Measurements from ENCODE around the gene COPS8. TPM values are rescaled to one million over a fixed set of nuclear protein-coding genes. Genes with fewer than 3 reads are reported as not detected.

Gene COPS8
- total and polyA plus RNA-seq, 2 of the 4 experiments (the other 2 are of a cell fraction), result 47.0 to 64.9 TPM

DNA sequence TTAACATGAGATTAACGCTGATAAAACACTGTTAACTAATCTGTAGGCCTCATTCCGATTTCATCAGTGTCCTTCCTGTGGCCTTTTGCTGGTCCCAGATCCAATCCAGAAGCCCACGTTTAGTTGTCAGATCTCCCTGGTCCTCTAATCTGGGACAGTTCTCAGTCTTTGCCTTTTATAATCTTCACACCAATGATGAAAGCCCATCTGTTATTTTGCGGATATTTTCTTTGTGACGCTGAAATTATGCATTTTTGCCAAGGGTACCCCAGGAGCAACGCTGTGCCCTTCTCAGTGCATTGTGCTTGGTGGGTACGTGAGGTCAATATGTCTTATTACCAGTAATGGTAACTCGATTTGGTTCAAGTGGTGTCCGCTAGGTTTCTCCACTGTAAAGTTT, 51.1 kb downstream of the COPS8 start:
- CTCF ChIA-PET, result no interaction called here
- H2BK5ac ChIP-seq (ENCODE audit: low read depth, low read length, poor library complexity, severe bottlenecking), result no peak overlapping the region
- no peak overlapping the region for H2BK120ac ChIP-seq (ENCODE audit: low read depth, low read length)
- H3K36me3 ChIP-seq (ENCODE audit: control insufficient read depth, insufficient read depth, low read length), result no peaks in the 10 kb centered on the region
- no peak overlapping the region for H3K4me2 ChIP-seq (ENCODE audit: low read depth, low read length)
- DNase-seq (no peak), ATAC-seq (ENCODE audit: low read depth) (no peak)
- H4K5ac ChIP-seq (ENCODE audit: low read depth, low read length), result no peak overlapping the region
- peak overlapping the region; percentile 11; the same call in 1 of the 2 replicates for H2AK5ac ChIP-seq (ENCODE audit: low read depth, low read length)
- no peak overlapping the region for H4K91ac ChIP-seq (ENCODE audit: insufficient read depth, low read depth, low read length)
- no peak overlapping the region for H3K18ac ChIP-seq (ENCODE audit: low read depth, low read length)
- POLR2A ChIA-PET (ENCODE audit: unreplicated experiment), result no interaction called here
- no peak overlapping the region for H3K14ac ChIP-seq (replicated peaks; ENCODE audit: low read depth, low read length)
- intact Hi-C loops (cut with micrococcal nuclease), result no loop called here
- H3K4ac ChIP-seq (ENCODE audit: low read depth, low read length), result no peak overlapping the region
- H2BK20ac ChIP-seq (ENCODE audit: low read depth, low read length), result no peak overlapping the region
- H3K4me3 ChIP-seq (ENCODE audit: insufficient read depth, low read depth, low read length), result no peak overlapping the region
- no peaks in the 10 kb centered on the region; the same call in 1 of the 2 replicates for H3K9me3 ChIP-seq (ENCODE audit: control insufficient read depth, insufficient read depth, low read length)
- no peak overlapping the region for H3K27ac ChIP-seq (ENCODE audit: insufficient read depth, low read length)
- no peaks in the 10 kb centered on the region for H3K27me3 ChIP-seq (ENCODE audit: control insufficient read depth, insufficient read depth, low read length)
- H4K8ac ChIP-seq (ENCODE audit: low read depth in 2 of 2, low read length in 2 of 2), result no peak overlapping the region
- dilution Hi-C loops (cut with HindIII; ENCODE audit: low sequenced_read_pairs, unreplicated experiment), result no loop called here
- no peak overlapping the region for H3K9ac ChIP-seq (ENCODE audit: low read depth, low read length)
- no peak overlapping the region for H3K56ac ChIP-seq (ENCODE audit: extremely low read depth, insufficient read depth, low read length)
- H2BK15ac ChIP-seq (ENCODE audit: low read depth, low read length), result no peak overlapping the region
- TF ChIP-seq CTCF (conservative IDR thresholded peaks at IDR 0.05; ENCODE audit: low read depth, low read length) (no peak), RAD21 (IDR thresholded peaks at IDR 0.05; ENCODE audit: low read length) (no peak), BHLHE40 (IDR thresholded peaks at IDR 0.05; ENCODE audit: low read depth, low read length) (no peak), FOS (IDR thresholded peaks at IDR 0.05; ENCODE audit: low read depth, low read length) (no peak), NFE2L2 (IDR thresholded peaks at IDR 0.05; ENCODE audit: low read depth, low read length) (no peak)
- TF ChIP-seq, protein P1, sequence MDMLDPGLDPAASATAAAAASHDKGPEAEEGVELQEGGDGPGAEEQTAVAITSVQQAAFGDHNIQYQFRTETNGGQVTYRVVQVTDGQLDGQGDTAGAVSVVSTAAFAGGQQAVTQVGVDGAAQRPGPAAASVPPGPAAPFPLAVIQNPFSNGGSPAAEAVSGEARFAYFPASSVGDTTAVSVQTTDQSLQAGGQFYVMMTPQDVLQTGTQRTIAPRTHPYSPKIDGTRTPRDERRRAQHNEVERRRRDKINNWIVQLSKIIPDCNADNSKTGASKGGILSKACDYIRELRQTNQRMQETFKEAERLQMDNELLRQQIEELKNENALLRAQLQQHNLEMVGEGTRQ (IDR thresholded peaks at IDR 0.05; ENCODE audit: low read depth, low read length), result no peak
- no peak overlapping the region for H2AK9ac ChIP-seq (replicated peaks; ENCODE audit: low read depth, low read length, poor library complexity)
- H3K4me1 ChIP-seq (ENCODE audit: control insufficient read depth, insufficient read depth, low read length), result peaks cover 8% of the 10 kb centered on the region
- no peak overlapping the region for H2AFZ ChIP-seq (replicated peaks; ENCODE audit: low read length, poor library complexity)
- H4K20me1 ChIP-seq (ENCODE audit: insufficient read depth, low read length), result no peaks in the 10 kb centered on the region
- in situ Hi-C loops (cut with MboI; ENCODE audit: low sequenced_read_pairs), result no loop called here
- no TSS peak for BruUV-seq (replicated peaks)
- 77% methylated on average over 3 of the region's 9 CpGs; no CpG with 5 or more reads in 1 of the 2 experiments for WGBS, 2 experiments (ENCODE audit: extremely low coverage in 2 of 2, insufficient read length in 1 of 2)
- H3K23ac ChIP-seq (ENCODE audit: low read depth, low read length), result no peak overlapping the region
- no peaks in the 10 kb centered on the region for H3K79me1 ChIP-seq (ENCODE audit: low read depth in 1 of 2, low read length in 2 of 2)
- H3K9me1 ChIP-seq (ENCODE audit: insufficient read depth, low read length), result peaks cover 5% of the 10 kb centered on the region
